Endothelial cell (in vitro differentiated cells): ENCODE measurements around the gene ABCB1. TPM values are rescaled to one million over a fixed set of nuclear protein-coding genes. Genes with fewer than 3 reads are reported as not detected.
"Not testable (repeated sequence)": the region's sequence is repeated elsewhere in the genome, so short reads cannot be mapped to it uniquely, and the experiment has no call there.

Experiments used
- DNase-seq: peaks from one replicate; pipeline ENCODE4 v3.0.0; 2021; ENCODE audit warnings: low spot score
- H3K27ac Mint-ChIP-seq: one replicate; pipeline ENCODE4 v1.8.0; 2021; ENCODE audit warnings: mixed read lengths, inconsistent platforms; ENCODE audit not compliant: unreplicated experiment
- H3K27me3 Mint-ChIP-seq: one replicate; pipeline ENCODE4 v1.8.0; 2021; ENCODE audit warnings: mild to moderate bottlenecking, moderate library complexity, mixed read lengths, inconsistent platforms; ENCODE audit not compliant: unreplicated experiment
- H3K36me3 Mint-ChIP-seq: one replicate; pipeline ENCODE4 v1.8.0; 2021; ENCODE audit warnings: mild to moderate bottlenecking, low read depth, mixed read lengths, inconsistent platforms; ENCODE audit not compliant: unreplicated experiment
- H3K4me1 Mint-ChIP-seq: one replicate; pipeline ENCODE4 v1.8.0; 2021; ENCODE audit warnings: mild to moderate bottlenecking, mixed read lengths, inconsistent platforms; ENCODE audit not compliant: unreplicated experiment
- H3K4me3 Mint-ChIP-seq: one replicate; pipeline ENCODE4 v1.8.0; 2021; ENCODE audit warnings: mild to moderate bottlenecking, mixed read lengths, inconsistent platforms; ENCODE audit not compliant: unreplicated experiment
- H3K9me3 Mint-ChIP-seq: one replicate; pipeline ENCODE4 v1.8.0; 2021; ENCODE audit warnings: mixed read lengths, inconsistent platforms; ENCODE audit not compliant: unreplicated experiment
- total RNA-seq: library from RNA; stranded (reverse); fragmentation: NEBNext Ultra II Directional; extraction: Animal tissue kit (Norgen Biotek cat#: 25700); gene quantifications from one replicate; pipeline ENCODE4 v1.2.1, GENCODE V29; 2021; ENCODE audit not compliant: unreplicated experiment
- TF ChIP-seq, protein P1 (sequence below): fragments of 200-600 bp; sonication (generic); IDR thresholded peaks from one replicate; pipeline ENCODE4 v1.5.0; 2021; ENCODE audit warnings: antibody characterized with exemption; ENCODE audit not compliant: unreplicated experiment

Gene ABCB1
- total RNA-seq, 1 donor from 2014 or later: 1.0 TPM

DNA sequence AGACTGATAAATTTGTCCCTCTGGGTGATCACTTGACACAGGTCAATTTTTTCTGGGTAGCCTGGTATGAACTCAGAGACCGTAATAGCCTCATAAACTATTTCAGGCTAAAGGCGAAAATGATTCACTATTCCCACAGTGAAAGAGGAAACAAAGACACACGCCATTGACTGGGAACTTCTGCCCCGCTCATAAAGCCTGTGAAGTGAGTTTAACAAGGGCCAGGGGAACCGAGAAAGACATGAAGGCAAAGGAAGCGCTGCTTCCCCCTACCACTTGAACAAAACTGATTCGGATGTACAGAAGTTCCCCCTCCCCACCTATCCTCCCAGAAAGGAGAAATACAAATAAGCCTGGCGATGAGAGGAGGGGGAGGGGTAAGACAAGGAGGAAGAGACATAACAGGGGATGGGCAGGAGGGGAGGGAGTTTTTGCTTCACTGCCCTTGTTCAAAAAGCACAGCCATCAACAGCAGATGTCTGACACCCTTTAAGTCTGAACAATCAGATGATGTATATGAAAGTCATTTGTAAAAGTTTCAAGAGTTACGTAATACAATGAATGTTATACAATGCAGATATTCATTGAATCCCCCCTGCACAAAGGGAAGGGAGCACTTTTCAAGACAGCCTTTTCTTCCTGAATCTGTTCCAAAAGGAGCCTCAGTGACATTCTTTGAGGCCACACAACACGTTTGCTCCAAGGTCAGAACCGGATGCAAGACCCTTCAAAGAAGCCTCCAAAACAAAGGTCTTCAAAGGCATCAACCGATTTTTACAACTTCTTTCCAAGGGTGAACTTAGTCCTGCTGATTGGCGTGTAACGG lies 125.9 kb downstream of the ABCB1 start:
- H3K4me1 Mint-ChIP-seq: peaks cover 11% of the 10 kb centered on the region
- H3K36me3 Mint-ChIP-seq: no peaks in the 10 kb centered on the region
- TF ChIP-seq, protein P1, sequence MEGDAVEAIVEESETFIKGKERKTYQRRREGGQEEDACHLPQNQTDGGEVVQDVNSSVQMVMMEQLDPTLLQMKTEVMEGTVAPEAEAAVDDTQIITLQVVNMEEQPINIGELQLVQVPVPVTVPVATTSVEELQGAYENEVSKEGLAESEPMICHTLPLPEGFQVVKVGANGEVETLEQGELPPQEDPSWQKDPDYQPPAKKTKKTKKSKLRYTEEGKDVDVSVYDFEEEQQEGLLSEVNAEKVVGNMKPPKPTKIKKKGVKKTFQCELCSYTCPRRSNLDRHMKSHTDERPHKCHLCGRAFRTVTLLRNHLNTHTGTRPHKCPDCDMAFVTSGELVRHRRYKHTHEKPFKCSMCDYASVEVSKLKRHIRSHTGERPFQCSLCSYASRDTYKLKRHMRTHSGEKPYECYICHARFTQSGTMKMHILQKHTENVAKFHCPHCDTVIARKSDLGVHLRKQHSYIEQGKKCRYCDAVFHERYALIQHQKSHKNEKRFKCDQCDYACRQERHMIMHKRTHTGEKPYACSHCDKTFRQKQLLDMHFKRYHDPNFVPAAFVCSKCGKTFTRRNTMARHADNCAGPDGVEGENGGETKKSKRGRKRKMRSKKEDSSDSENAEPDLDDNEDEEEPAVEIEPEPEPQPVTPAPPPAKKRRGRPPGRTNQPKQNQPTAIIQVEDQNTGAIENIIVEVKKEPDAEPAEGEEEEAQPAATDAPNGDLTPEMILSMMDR: no peak
- H3K27ac Mint-ChIP-seq: no peak overlapping the region
- H3K27me3 Mint-ChIP-seq: peaks cover 4% of the 10 kb centered on the region
- H3K4me3 Mint-ChIP-seq: peak overlapping the region; percentile 77
- H3K9me3 Mint-ChIP-seq: no peaks in the 10 kb centered on the region
- no peak for DNase-seq

DNA sequence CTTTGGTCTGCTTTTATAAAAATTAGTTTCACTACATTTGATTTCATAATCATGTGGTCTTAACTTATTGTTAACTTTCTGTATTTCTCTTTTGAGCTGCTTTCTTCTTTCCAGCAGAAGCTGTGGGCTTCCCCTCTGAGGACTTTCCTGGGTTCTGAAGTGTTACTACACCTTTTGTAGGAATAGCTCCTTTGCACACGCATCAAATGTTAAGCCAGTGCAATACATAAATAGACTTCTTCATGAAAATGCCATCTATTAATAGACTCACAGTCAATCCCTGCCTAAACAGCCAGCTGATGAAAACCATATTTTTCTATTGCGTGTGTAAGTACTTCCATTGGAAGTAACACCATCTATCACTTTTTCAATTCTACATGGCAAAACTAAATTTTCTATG lies 126.7 kb downstream of the ABCB1 start:
- Mint-ChIP-seq H3K4me3 (no peak overlapping the region), H3K36me3 (no peaks in the 10 kb centered on the region), H3K4me1 (peaks cover 11% of the 10 kb centered on the region), H3K27ac (no peak overlapping the region), H3K27me3 (peaks cover 4% of the 10 kb centered on the region), H3K9me3 (no peaks in the 10 kb centered on the region)
- TF ChIP-seq, protein P1: no peak
- DNase-seq: no peak

DNA sequence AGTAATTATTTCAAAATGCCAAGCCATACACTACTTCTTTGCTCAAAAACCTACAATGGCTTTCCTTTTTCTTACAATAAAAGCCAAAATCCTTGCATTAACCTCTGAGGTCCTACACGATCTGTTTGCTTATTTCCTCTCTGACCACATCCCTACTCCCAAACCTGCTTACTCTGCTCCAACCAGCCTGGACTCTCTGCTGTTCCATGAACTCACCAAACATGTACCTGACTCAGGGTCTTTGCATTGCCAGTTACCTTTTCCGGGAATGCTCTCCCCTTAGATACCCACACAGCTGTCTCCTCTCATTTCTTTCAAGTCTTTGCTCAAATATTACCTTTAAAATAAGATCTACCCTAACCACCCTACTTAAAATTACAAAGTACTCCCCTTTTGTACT lies 127.5 kb downstream of the ABCB1 start:
- H3K9me3 Mint-ChIP-seq: no peaks in the 10 kb centered on the region
- H3K4me3 Mint-ChIP-seq: no peak overlapping the region
- DNase-seq: no peak
- TF ChIP-seq, protein P1: no peak
- peaks cover 4% of the 10 kb centered on the region for H3K27me3 Mint-ChIP-seq
- H3K4me1 Mint-ChIP-seq: peaks cover 11% of the 10 kb centered on the region
- H3K27ac Mint-ChIP-seq: no peak overlapping the region
- H3K36me3 Mint-ChIP-seq: no peaks in the 10 kb centered on the region

DNA sequence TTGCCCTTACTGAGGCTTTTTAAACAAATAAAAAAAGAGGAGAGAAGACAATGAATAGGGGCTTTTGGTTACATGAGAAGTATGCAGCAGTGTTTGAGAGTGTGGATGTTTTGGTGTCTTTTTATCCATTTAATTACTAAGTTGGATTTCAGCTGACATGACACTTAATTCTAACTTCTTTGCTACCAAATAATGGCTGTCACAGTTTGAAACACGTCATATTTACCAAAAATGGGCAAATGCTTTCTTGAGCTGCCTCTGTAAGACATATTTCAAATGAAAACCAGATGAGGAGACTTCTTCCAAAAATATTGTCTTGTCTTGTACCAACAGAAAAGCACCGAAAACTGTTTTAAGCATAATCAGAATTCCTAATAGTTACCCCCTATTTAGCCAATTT lies 129.2 kb downstream of the ABCB1 start:
- Mint-ChIP-seq H3K27me3 (peaks cover 4% of the 10 kb centered on the region), H3K4me1 (peaks cover 12% of the 10 kb centered on the region), H3K36me3 (peaks cover 2% of the 10 kb centered on the region), H3K4me3 (no peak overlapping the region), H3K27ac (no peak overlapping the region), H3K9me3 (no peaks in the 10 kb centered on the region)
- DNase-seq: no peak
- TF ChIP-seq, protein P1: no peak

DNA sequence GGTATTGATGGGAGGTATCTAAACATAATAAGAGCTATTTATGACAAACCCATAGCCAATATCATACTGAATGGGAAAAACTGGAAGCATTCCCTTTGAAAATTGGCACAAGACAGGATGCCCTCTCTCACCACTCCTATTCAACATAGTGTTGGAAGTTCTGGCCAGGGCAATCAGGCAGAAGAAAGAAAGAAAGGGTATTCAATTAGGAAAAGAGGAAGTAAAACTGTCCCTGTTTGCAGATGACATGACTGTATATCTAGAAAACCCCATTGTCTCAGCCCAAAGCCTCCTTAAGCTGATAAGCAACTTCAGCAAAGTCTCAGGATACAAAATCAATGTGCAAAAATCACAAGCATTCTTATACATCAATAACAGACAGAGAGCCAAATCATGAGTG lies 131.5 kb downstream of the ABCB1 start:
- DNase-seq, H3K36me3 Mint-ChIP-seq, H3K27me3 Mint-ChIP-seq, H3K4me1 Mint-ChIP-seq, H3K27ac Mint-ChIP-seq, H3K4me3 Mint-ChIP-seq, H3K9me3 Mint-ChIP-seq: not testable (repeated sequence)

DNA sequence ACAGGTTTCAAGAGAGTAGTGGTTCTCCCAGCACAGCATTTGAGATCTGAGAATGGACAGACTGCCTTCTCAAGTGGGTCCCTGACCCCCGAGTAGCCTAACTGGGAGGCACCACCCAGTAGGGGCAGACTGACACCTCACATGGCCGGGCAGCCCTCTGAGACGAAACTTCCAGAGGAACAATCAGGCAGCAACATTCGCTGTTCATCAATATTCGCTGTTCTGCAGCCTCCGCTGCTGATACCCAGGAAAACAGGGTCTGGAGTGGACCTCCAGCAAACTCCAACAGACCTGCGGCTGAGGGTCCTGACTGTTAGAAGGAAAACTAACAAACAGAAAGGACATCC lies 135.2 kb downstream of the ABCB1 start:
- H3K36me3 Mint-ChIP-seq, H3K27ac Mint-ChIP-seq, H3K27me3 Mint-ChIP-seq, H3K4me3 Mint-ChIP-seq, H3K9me3 Mint-ChIP-seq, H3K4me1 Mint-ChIP-seq, DNase-seq: not testable (repeated sequence)

DNA sequence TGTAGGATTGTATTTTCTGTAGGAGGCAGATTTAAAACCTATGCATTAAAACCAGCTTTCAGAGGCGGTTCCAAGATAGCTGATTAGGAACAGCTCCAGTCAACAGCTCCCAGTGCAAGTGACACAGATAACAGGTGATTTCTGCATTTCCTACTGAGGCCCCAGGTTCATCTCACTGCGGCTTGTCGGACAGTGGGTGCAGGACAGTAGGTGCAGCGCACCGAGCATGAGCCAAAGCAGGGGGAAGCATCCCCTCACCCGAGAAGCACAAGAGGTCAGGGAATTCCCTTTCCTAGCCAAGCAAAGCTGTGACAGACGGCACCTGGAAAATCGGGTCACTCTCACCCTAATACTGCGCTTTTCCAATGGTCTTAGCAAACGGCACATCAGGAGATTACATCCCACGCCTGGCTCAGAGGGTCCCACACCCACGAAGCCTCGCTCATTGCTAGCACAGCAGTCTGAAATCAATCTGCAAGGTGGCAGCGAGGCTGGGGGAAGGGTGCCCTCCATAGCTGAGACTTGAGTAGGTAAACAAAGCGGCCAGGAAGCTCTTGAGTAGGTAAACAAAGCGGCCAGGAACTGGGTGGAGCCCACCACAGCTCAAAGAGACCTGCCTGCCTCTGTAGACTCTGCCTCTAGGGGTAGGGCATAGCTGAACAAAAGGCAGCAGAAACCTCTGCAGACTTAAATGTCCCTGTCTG lies 135.7 kb downstream of the ABCB1 start:
- H3K4me3 Mint-ChIP-seq, H3K36me3 Mint-ChIP-seq: not testable (repeated sequence)
- peak; percentile 9 for DNase-seq

More for the DNA sequence above, 135.7 kb downstream of the ABCB1 start:
- not testable (repeated sequence) for H3K4me1 Mint-ChIP-seq, H3K27me3 Mint-ChIP-seq, H3K9me3 Mint-ChIP-seq
- H3K27ac Mint-ChIP-seq: peak overlapping the region; percentile 42
